Measurements from ENCODE around the gene FGGY.

Gene FGGY

DNA sequence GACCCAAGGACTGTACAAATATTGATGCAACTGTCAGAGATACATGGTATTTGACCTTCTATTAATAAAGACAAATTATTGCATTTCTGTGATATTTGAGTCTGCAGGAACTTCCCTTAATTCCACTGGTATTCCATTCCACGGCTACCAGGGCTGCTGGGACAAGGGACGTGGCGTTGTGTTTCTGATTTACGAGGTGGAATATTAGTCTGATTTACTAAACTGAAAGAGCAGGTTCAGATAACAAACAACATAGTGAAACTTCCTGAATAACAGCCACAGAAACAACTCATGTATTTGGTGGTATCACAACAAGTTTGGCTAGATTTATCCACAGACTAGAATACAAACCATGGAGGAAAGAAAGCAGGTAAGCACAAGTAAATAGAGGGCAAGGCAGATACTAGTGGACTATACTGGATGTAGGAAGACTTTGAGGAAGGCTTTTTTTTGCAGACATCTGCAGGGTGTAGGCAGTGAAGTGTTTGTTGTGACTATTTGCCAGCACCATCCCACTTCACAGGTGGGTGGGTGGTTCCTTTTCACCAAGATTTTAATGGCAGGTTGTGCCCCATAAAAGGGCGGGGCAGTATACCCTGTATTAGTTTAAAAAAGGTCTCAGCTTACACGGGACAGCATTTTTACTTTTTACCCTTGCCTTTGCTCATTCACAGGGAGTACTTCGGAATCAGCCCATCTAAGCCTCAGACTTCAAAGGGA, 100.4 kb downstream of the FGGY start:
- TF ChIP-seq, protein P1, sequence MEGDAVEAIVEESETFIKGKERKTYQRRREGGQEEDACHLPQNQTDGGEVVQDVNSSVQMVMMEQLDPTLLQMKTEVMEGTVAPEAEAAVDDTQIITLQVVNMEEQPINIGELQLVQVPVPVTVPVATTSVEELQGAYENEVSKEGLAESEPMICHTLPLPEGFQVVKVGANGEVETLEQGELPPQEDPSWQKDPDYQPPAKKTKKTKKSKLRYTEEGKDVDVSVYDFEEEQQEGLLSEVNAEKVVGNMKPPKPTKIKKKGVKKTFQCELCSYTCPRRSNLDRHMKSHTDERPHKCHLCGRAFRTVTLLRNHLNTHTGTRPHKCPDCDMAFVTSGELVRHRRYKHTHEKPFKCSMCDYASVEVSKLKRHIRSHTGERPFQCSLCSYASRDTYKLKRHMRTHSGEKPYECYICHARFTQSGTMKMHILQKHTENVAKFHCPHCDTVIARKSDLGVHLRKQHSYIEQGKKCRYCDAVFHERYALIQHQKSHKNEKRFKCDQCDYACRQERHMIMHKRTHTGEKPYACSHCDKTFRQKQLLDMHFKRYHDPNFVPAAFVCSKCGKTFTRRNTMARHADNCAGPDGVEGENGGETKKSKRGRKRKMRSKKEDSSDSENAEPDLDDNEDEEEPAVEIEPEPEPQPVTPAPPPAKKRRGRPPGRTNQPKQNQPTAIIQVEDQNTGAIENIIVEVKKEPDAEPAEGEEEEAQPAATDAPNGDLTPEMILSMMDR (IDR thresholded peaks at IDR 0.05; ENCODE audit: insufficient read depth, low read length, poor library complexity, severe bottlenecking) = no peak
- H3K36me3 ChIP-seq (ENCODE audit: control insufficient read depth, insufficient read depth, low read length) = no peaks in the 10 kb centered on the region
- DNase-seq (ENCODE audit: extremely low read depth, insufficient read length) = no peak

DNA sequence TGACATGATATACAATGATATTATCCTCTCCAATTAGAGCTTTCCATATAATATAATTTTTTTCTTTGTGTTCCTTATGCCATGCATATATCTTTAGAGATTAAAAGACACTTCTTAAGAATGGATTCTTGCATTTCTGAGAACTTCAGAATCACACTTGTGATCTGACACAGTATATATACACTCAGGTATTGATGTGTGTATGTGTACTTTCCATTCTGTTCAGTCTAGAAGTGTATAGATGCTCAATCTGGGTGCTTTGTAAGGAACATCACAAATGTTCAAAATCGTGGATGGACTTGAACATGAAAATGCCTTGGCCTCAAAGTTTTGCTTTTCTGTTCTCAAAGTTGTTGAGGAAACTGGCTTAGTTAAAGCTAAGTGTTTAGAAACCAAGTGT, 102.7 kb downstream of the FGGY start:
- DNase-seq (ENCODE audit: extremely low read depth, insufficient read length) = no peak
- H3K27me3 ChIP-seq (replicated peaks; ENCODE audit: control insufficient read depth, insufficient read depth, low read length) = no peaks in the 10 kb centered on the region
- TF ChIP-seq, protein P1 (IDR thresholded peaks at IDR 0.05; ENCODE audit: insufficient read depth, low read length, poor library complexity, severe bottlenecking) = no peak
- no peak overlapping the region for H3K4me3 ChIP-seq (replicated peaks; ENCODE audit: low read depth, low read length)
- no peaks in the 10 kb centered on the region for H3K36me3 ChIP-seq (ENCODE audit: control insufficient read depth, insufficient read depth, low read length)

More for the DNA sequence above, 100.4 kb downstream of the FGGY start:
- Histone ChIP-seq H3K4me3 (replicated peaks; ENCODE audit: low read depth, low read length) (no peak overlapping the region), H3K27me3 (replicated peaks; ENCODE audit: control insufficient read depth, insufficient read depth, low read length) (no peaks in the 10 kb centered on the region)

DNA sequence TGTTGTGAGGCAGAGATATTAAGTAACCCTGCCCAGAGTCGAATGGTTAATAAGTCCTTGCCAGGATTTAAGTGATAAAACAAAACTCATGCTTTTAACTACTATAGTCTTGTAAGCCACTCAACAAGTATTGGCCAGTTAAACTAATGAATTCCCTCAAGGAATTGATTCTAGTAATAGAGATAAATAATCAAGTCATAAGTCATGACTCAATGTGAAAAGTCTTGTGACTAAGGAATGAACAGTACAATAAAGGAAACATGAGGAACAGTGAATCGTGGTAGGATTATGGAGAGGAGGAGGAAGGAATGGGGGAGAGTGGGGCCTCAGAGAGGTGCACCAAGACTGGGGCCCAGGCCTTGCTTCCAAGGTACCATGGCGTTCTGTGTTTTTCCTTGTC, 104.7 kb downstream of the FGGY start:
- H3K27me3 ChIP-seq (replicated peaks; ENCODE audit: control insufficient read depth, insufficient read depth, low read length) = no peaks in the 10 kb centered on the region
- no peaks in the 10 kb centered on the region for H3K36me3 ChIP-seq (ENCODE audit: control insufficient read depth, insufficient read depth, low read length)
- DNase-seq (ENCODE audit: extremely low read depth, insufficient read length) = no peak
- TF ChIP-seq, protein P1 (IDR thresholded peaks at IDR 0.05; ENCODE audit: insufficient read depth, low read length, poor library complexity, severe bottlenecking) = no peak
- H3K4me3 ChIP-seq (replicated peaks; ENCODE audit: low read depth, low read length) = no peak overlapping the region

GRCh38 chr1:59404796-59405195, 107.9 kb downstream of the FGGY start:
- no peak overlapping the region for H3K4me3 ChIP-seq (replicated peaks; ENCODE audit: low read depth, low read length)
- TF ChIP-seq, protein P1 (IDR thresholded peaks at IDR 0.05; ENCODE audit: insufficient read depth, low read length, poor library complexity, severe bottlenecking) = no peak
- H3K27me3 ChIP-seq (replicated peaks; ENCODE audit: control insufficient read depth, insufficient read depth, low read length) = no peaks in the 10 kb centered on the region
- no peak for DNase-seq (ENCODE audit: extremely low read depth, insufficient read length)
- no peaks in the 10 kb centered on the region for H3K36me3 ChIP-seq (ENCODE audit: control insufficient read depth, insufficient read depth, low read length)

- no peaks in the 10 kb centered on the region for H3K36me3 ChIP-seq (ENCODE audit: control insufficient read depth, insufficient read depth, low read length)
- H3K4me3 ChIP-seq (replicated peaks; ENCODE audit: low read depth, low read length) = no peak overlapping the region
- TF ChIP-seq, protein P1 (IDR thresholded peaks at IDR 0.05; ENCODE audit: insufficient read depth, low read length, poor library complexity, severe bottlenecking) = no peak
- DNase-seq (ENCODE audit: extremely low read depth, insufficient read length) = no peak
- H3K27me3 ChIP-seq (replicated peaks; ENCODE audit: control insufficient read depth, insufficient read depth, low read length) = no peaks in the 10 kb centered on the region
These were observed 109.7 kb downstream of the FGGY start for GRCh38 chr1:59406437-59407164.

All from GM06990 (cell line).